ENCODE measurements around the gene PHAX. TPM values are rescaled to one million over a fixed set of nuclear protein-coding genes. Genes with fewer than 3 reads are reported as not detected.

The PHAX gene
- total RNA-seq, 1 experiment from 2014 or later: 24.5 TPM

- CTCF ChIA-PET: no interaction called here
- H4K20me1 ChIP-seq (ENCODE audit: insufficient read depth): no peaks in the 10 kb centered on the region
- no peak overlapping the region for H3K4me3 ChIP-seq (replicated peaks in 1 of 2; ENCODE audit: low read depth in 1 of 2, low read length in 2 of 2)
- H3K27me3 ChIP-seq (ENCODE audit: insufficient read depth, low read length): no peaks in the 10 kb centered on the region
- no peak overlapping the region for H3K4me2 ChIP-seq (ENCODE audit: low read length)
- H3K9ac ChIP-seq (ENCODE audit: low read length): no peak overlapping the region
- no peaks in the 10 kb centered on the region for H3K4me1 ChIP-seq (ENCODE audit: control insufficient read depth in 1 of 2, insufficient read depth in 2 of 2, low read length in 2 of 2)
- intact Hi-C loops (cut with micrococcal nuclease): no loop called here
- no peak overlapping the region for H2AFZ ChIP-seq (ENCODE audit: low read depth, low read length, poor library complexity, severe bottlenecking)
- BruUV-seq (replicated peaks): no TSS peak
- H3K36me3 ChIP-seq (ENCODE audit: control insufficient read depth in 1 of 2, insufficient read depth in 2 of 2, low read length in 2 of 2): no peaks in the 10 kb centered on the region
- H3K9me3 ChIP-seq (ENCODE audit: control insufficient read depth in 1 of 2, insufficient read depth in 1 of 2, low read depth in 1 of 2, low read length in 2 of 2): no peaks in the 10 kb centered on the region; a peak in 2 of 4 replicates
- RAD21 ChIA-PET (ENCODE audit: low non-redundant PET in 1 of 2, low total read pairs in 2 of 2, uncharacterized antibody in 2 of 2, unreplicated experiment in 2 of 2): no interaction called here
- DNase-seq (ENCODE audit: low read depth, low spot score) (no peak), ATAC-seq (no peak)
- POLR2A ChIA-PET: no interaction called here
- H3K27ac ChIP-seq (ENCODE audit: low read depth, low read length): no peak overlapping the region
- H3K9me2 ChIP-seq (ENCODE audit: insufficient read depth): no peaks in the 10 kb centered on the region
- TF ChIP-seq EZH2 (IDR thresholded peaks at IDR 0.05) (no peak), FOSL1 (IDR thresholded peaks at IDR 0.05; ENCODE audit: low read depth) (no peak), CEBPB (IDR thresholded peaks at IDR 0.05; ENCODE audit: low read depth) (no peak), ZFX (IDR thresholded peaks at IDR 0.05) (no peak), CBX3 (IDR thresholded peaks at IDR 0.05; ENCODE audit: low read depth) (no peak), ATF3 (IDR thresholded peaks at IDR 0.05) (no peak), EGR1 (IDR thresholded peaks at IDR 0.05; ENCODE audit: low read depth) (no peak), SIN3A (IDR thresholded peaks at IDR 0.05; ENCODE audit: low read depth) (no peak), RAD21 (IDR thresholded peaks at IDR 0.05; ENCODE audit: low read depth) (no peak), ZBTB33 (IDR thresholded peaks at IDR 0.05; ENCODE audit: extremely low read depth, insufficient replicate concordance, low read length) (no peak), POLR2AphosphoS5 (IDR thresholded peaks at IDR 0.05; ENCODE audit: low read depth, low read length) (no peak), TCF7L2 (IDR thresholded peaks at IDR 0.05; ENCODE audit: borderline replicate concordance, extremely low read depth, insufficient read depth, insufficient read length) (no peak), SRF (IDR thresholded peaks at IDR 0.05; ENCODE audit: low read depth) (no peak), REST (IDR thresholded peaks at IDR 0.05; ENCODE audit: low read depth) (no peak), EZH2phosphoT487 (IDR thresholded peaks at IDR 0.05; ENCODE audit: borderline replicate concordance) (no peak), ZNF274 (IDR thresholded peaks at IDR 0.05; ENCODE audit: low read depth, low read length) (no peak)
- H3K79me2 ChIP-seq (ENCODE audit: insufficient read depth, low read length): no peaks in the 10 kb centered on the region
These were observed 63.8 kb downstream of the PHAX start for GRCh38 chr5:126664586-126664985.
